ENCODE results near the gene QRFP.

- no peak for TF ChIP-seq CTCF (IDR thresholded peaks at IDR 0.05; ENCODE audit: poor library complexity, severe bottlenecking)
- no peak for TF ChIP-seq EP300 (conservative IDR thresholded peaks at IDR 0.05; ENCODE audit: poor library complexity, severe bottlenecking)
- TF ChIP-seq REST (IDR thresholded peaks at IDR 0.05; ENCODE audit: borderline replicate concordance): no peak
These were observed 37.6 kb upstream of the QRFP start for GRCh38 chr9:130934246-130934645.

All from neural cell (in vitro differentiated cells).